ENCODE measurements around the gene BRME1. TPM values are rescaled to one million over a fixed set of nuclear protein-coding genes. Genes with fewer than 3 reads are reported as not detected.
A peak's percentile ranks its signal among the peaks of the same experiment; 100 is the strongest.

The BRME1 gene
- total and polyA plus RNA-seq, 2 of the 13 experiments (the other 11 are each of a cell fraction or from before 2014, with no cell fraction given) = 0.74 to 1.5 TPM

GRCh38 chr19:13880059-13881043 lies 25.6 kb downstream of the BRME1 start (continued):
- TF ChIP-seq, protein P1, sequence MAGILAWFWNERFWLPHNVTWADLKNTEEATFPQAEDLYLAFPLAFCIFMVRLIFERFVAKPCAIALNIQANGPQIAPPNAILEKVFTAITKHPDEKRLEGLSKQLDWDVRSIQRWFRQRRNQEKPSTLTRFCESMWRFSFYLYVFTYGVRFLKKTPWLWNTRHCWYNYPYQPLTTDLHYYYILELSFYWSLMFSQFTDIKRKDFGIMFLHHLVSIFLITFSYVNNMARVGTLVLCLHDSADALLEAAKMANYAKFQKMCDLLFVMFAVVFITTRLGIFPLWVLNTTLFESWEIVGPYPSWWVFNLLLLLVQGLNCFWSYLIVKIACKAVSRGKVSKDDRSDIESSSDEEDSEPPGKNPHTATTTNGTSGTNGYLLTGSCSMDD (CRISPR knock-in tag; IDR thresholded peaks at IDR 0.05) = no peak
- TF ChIP-seq MTA3 (CRISPR knock-in tag; IDR thresholded peaks at IDR 0.05) (no peak), SAFB2 (CRISPR knock-in tag; IDR thresholded peaks at IDR 0.05; ENCODE audit: borderline replicate concordance, low read depth) (no peak), ZNF446 (CRISPR knock-in tag; IDR thresholded peaks at IDR 0.05) (no peak), IRF1 (CRISPR knock-in tag; IDR thresholded peaks at IDR 0.05; ENCODE audit: low read depth) (no peak), YY1 (IDR thresholded peaks at IDR 0.05; ENCODE audit: insufficient read depth, insufficient replicate concordance, low read depth, low read length) (peak; percentile 80), ZNF513 (CRISPR knock-in tag; conservative IDR thresholded peaks at IDR 0.05) (no peak), GMEB1 (CRISPR knock-in tag; IDR thresholded peaks at IDR 0.05; ENCODE audit: borderline replicate concordance) (peak; percentile 18; the same call in 1 of the 2 replicates), HNRNPH1 (optimal IDR thresholded peaks at IDR 0.05; ENCODE audit: low read depth, low read length) (no peak), U2AF1 (optimal IDR thresholded peaks at IDR 0.05; ENCODE audit: low read depth, low read length) (no peak), NFIB (CRISPR knock-in tag; IDR thresholded peaks at IDR 0.05; ENCODE audit: borderline replicate concordance) (no peak), SPEN (CRISPR knock-in tag; IDR thresholded peaks at IDR 0.05; ENCODE audit: low read depth) (no peak), FOSL2 (CRISPR knock-in tag; IDR thresholded peaks at IDR 0.05) (peak; percentile 95), KMT2A (CRISPR knock-in tag; IDR thresholded peaks at IDR 0.05) (peak; percentile 34; the same call in 1 of the 2 replicates), ZNF326 (CRISPR knock-in tag; IDR thresholded peaks at IDR 0.05; ENCODE audit: borderline replicate concordance) (no peak), ZNF34 (CRISPR knock-in tag; IDR thresholded peaks at IDR 0.05; ENCODE audit: borderline replicate concordance) (peak; percentile 68; the same call in 1 of the 2 replicates)
- TF ChIP-seq, protein P2, sequence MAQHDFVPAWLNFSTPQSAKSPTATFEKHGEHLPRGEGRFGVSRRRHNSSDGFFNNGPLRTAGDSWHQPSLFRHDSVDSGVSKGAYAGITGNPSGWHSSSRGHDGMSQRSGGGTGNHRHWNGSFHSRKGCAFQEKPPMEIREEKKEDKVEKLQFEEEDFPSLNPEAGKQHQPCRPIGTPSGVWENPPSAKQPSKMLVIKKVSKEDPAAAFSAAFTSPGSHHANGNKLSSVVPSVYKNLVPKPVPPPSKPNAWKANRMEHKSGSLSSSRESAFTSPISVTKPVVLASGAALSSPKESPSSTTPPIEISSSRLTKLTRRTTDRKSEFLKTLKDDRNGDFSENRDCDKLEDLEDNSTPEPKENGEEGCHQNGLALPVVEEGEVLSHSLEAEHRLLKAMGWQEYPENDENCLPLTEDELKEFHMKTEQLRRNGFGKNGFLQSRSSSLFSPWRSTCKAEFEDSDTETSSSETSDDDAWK (CRISPR knock-in tag; IDR thresholded peaks at IDR 0.05) = no peak
- TF ChIP-seq, protein P3, sequence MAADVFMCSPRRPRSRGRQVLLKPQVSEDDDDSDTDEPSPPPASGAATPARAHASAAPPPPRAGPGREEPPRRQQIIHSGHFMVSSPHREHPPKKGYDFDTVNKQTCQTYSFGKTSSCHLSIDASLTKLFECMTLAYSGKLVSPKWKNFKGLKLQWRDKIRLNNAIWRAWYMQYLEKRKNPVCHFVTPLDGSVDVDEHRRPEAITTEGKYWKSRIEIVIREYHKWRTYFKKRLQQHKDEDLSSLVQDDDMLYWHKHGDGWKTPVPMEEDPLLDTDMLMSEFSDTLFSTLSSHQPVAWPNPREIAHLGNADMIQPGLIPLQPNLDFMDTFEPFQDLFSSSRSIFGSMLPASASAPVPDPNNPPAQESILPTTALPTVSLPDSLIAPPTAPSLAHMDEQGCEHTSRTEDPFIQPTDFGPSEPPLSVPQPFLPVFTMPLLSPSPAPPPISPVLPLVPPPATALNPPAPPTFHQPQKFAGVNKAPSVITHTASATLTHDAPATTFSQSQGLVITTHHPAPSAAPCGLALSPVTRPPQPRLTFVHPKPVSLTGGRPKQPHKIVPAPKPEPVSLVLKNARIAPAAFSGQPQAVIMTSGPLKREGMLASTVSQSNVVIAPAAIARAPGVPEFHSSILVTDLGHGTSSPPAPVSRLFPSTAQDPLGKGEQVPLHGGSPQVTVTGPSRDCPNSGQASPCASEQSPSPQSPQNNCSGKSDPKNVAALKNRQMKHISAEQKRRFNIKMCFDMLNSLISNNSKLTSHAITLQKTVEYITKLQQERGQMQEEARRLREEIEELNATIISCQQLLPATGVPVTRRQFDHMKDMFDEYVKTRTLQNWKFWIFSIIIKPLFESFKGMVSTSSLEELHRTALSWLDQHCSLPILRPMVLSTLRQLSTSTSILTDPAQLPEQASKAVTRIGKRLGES (CRISPR knock-in tag; IDR thresholded peaks at IDR 0.05; ENCODE audit: borderline replicate concordance) = no peak
